GM19099 (cell line): ENCODE results near the gene NPR2.

Source experiments
- POLR2A ChIP-seq: IDR thresholded peaks from 3 replicates; pipeline ENCODE4 v1.6.1; 2011; ENCODE audit warnings: low read depth; ENCODE audit not compliant: insufficient read length; ENCODE audit errors: extremely low read depth

The NPR2 gene

DNA sequence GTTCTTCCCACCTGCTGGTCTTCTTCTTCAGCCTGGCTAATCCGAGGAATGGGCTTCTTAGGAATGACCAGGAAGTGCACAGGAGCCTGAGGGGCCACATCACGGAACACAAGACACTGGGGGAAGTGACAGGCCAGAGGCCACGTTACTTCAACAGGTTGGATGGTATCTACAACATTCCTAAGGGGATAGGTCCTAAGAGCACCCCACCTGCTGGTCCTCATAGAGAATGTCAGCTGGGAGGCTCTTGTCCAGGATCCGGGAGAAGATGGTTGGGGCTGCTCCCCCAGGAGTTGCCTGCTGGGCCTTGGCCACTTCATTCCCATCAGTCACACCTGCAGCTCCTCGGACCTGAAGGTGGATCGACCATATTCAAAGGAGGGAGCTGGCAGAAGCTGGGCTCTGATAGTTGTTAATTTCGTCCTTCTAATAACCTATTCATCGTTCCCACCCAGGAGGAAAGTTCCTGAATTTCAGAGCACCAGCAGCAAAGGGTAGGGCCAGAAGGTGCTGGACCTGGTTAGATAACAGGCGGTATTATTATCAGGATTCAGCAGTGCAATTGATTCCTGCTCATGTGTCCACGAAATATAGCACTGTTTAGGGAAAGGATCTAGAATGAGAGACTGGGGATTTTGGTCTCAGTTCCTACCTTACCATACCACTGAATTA, 22.2 kb downstream of the NPR2 start:
- TF ChIP-seq POLR2A, result no peak

DNA sequence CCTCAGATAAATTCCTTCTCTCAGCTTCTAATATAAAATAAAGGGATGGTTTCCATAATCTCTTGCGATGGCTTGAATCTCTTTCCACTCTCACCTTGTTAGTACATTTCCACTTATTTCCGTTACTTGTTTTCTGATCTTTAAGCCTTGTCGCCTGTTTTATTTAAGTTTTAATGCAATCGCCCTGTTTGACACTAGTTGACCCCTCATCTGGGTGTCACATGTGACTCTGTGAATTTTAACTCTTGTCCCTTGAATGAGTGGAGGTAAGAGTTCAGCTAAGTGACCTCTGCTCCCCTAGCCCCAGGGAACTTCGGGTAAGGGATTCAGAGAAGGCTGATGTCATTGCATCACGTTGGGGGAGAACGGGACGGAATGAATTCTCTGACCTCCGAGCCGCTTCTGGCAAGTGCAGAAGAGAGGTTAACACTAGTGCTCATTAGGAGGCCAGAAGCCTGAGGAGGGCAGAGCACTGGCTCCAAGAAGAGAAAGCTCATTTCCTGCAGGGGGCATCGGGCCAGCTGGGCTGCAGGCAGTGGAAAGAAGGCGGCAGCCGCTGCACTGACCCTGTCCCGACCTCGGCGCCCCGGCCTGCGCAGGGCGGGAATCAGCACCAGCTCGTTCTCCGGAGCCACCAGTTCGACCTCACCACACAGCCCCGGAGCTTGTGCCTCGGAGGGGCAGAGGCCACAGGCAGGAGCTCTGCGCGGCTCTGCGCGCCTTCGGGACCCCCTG, 22.9 kb downstream of the NPR2 start:
- TF ChIP-seq POLR2A, result no peak

- TF ChIP-seq POLR2A, result peak; percentile 95
Measured at GRCh38 chr9:35814841-35815543, 23.6 kb downstream of the NPR2 start, which contains the start of gene HINT2. Gene HINT2, minus strand, starts transcription at chr9:35815042. Its CDS starts 63 bp downstream, at chr9:35814979.

DNA sequence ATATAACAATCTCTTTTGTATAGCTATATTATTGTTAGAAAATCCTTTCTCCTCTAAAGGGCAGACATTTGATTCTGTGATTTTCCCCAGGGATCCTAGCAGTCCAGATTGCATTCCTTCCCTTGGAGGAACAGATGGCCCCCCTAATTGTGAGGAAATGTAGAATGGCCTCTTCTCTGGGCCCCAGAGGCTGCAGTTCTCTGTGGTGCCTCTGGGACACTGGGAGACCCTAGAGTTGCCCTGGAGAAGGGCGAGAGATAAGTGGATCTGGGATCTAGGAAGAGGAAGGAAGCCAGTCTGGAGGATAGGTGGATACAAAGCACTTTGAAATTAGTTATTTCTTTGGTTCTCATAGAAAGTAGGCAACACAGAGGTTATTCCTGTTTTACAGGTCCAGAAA, 25.3 kb downstream of the NPR2 start:
- TF ChIP-seq POLR2A, result no peak

GRCh38 chr9:35818341-35818740, 26.9 kb downstream of the NPR2 start:
- TF ChIP-seq POLR2A, result no peak

GRCh38 chr9:35820076-35820475, 28.7 kb downstream of the NPR2 start:
- no peak for TF ChIP-seq POLR2A

GRCh38 chr9:35822926-35823325, 31.5 kb downstream of the NPR2 start:
- TF ChIP-seq POLR2A, result no peak

- TF ChIP-seq POLR2A, result no peak
Measured at GRCh38 chr9:35826071-35826701, 34.8 kb downstream of the NPR2 start.

DNA sequence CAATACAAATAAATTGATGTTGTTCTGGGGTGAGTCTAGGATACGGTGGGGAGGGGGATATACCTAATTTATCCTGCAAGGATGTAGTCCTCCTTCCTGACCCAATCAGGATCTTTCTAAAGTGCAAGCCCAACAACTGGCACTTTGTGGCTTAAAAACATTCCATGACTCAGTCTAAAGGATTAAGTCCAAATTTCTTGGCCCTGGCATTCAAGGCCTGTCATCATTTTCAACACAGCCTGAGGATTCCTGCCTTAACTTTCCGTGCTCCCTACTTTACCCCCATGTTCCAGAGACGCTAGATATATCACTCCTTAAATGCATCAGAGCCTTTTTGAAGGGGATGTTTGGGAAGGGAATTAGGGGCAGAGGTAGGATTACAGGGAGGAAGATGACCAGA, 36.1 kb downstream of the NPR2 start:
- no peak for TF ChIP-seq POLR2A

DNA sequence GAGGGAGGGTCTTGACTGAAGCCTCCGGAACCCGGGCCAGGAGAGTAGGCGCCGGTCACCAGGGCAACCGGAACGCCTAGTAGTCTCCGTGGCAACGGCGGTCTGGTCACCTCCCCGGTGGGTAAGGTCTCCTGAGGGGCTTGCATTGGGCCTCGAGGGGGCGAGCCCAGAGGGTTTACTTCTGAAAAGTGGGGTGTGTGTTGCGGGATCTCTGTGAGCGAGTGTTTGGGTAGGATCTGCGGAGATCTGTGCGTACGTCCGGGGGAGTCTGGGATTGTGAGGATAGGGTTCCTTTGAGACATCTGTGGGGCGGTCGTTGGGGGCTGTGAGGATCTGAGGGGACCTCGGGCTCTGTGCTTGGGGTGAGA, 37.3 kb downstream of the NPR2 start, which contains the start of gene FAM221B:
TSS of gene FAM221B (minus strand) at position 17 of the 368 bp plus-strand sequence. CDS start 2,571 bp downstream, outside the sequence.
- no peak for TF ChIP-seq POLR2A

DNA sequence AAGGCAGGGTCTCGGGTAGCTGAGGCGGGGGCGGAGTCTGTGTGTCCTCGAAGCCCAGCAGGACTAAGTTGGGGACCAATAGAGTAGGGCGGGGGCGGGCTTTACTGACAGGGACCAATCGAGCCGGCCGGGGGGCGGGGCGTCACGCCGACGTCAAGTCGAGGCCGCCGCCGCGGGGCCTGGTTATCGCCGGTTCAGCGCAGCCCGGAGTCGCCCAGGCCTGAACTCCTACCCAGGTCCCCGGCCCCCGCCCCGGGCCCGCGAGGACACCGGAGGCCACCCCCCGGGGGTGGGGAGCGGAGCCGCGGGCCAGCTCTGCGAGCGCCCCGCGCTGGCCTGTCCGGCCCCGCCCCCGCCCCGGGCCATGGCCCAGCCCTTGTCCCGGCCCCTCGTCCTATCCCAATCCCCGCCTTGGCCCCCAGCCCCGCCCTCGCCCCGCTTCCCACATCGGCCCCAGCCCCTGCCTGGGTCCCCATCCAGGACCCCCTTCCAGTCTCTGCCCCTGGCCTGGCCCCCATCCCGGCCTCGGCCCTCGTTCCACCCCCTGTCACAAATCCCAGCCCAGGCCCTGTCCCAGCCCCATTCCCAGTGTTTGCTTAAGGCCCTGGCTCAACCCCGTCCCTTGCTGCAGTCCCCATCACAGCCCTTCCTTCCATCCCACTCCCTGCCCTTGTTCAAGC, 37.8 kb downstream of the NPR2 start, which contains the start of gene TMEM8B:
TSS of gene TMEM8B (plus strand) at position 145 of the 680 bp plus-strand sequence. CDS start at position 365, 220 bp downstream.
- peak; percentile 60 for TF ChIP-seq POLR2A

DNA sequence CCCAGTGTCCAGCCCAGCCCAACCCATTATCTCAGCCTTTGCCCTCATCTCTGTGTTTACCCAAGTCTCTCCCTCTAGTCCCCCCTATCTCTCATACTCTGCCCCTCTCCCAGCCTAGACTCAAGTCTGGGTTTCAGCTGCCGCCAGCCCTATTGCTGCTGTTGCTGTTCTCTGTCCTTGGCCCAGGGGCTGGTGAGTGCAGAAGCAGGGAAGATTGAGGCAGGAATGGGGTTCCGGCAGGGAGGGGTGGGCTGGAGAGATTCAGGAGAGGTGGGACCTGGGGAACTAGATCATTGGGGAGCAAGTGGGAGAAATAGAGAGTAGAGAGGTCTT, 38.3 kb downstream of the NPR2 start:
- TF ChIP-seq POLR2A, result no peak

DNA sequence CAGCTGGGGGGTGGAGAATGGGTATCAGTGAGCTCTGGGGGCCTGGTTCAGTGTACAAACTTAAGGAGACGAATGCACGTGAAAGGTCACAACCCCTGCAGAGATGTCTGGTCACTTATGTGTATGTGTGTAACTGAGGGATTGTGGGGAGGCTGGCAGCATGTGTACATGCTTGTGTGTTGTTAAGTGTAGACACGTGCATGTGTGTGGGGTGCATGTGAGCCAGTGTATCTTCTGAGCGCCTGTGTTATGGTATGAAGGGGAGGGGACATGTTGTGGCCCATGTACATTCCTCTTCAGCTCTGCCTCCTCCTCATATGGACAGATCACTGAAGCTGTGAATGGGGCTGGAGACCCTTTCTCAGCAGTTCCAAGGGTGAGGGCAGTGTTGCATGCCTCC, 39.6 kb downstream of the NPR2 start:
- TF ChIP-seq POLR2A, result no peak

DNA sequence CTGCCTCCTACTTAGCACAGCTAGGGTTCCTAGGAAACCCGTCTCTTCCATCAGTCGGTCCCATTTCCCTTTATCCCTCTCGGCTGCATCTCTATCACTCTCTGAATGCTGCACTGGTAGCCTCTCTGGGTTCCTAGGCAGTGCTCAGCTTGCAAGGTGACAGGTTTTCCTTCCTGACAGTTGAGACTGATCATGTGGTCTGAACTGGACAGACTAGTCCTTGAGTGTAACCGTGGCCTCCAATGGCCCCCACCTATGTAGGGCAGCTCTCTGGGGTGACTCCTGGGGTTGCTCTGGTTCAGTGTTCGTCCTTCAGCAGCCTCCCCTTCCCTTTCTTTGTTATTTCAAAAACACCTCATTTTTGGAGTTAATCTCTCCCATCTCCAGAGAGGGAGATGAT, 41.4 kb downstream of the NPR2 start:
- no peak for TF ChIP-seq POLR2A
